ENCODE measurements around the gene MYO1H.

The MYO1H gene

DNA sequence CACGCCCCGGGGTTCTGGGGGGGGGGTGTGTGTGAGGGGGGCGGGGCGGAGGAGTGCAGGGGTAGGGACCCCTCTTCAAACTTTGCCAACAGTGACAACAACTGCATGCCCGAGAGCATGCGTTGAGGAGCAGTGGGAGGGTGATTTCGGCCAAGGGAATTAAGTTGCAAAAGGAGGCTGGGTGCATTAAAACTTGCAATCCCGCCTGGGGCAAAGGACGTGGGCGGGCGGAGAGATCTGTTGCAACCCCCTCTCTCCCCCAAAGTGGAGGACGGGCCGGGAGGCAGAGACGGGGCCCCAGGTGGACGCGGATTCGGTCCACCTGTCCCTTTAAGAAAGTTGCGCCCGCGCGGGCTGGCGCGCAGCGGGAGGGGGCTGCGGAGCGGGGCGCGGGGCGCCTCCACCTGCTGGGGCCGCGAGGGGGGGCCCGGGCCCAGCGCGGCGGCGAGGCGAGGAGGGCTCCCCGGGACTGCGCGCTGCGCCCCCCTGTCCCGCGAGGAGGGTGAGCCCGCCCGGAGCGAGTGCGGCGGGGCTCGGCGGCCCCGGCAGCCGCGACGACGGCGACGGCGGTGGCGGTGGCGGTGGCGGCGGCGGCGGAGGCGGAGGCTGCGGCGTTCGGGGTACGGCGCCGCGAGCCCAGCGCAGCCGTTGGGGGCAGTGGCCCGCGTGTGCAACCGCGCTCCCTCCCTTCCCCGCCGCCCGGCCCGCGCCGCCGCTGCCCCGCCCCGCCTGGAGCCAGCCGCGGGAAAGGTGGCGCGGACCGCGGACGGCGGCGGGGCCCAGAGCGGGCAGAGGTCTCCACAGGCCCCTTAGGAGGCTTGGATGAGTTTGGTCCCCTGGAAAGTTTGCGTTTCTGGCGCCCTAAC is 38.1 kb upstream of the MYO1H start (continued):
- TF ChIP-seq, protein P1, sequence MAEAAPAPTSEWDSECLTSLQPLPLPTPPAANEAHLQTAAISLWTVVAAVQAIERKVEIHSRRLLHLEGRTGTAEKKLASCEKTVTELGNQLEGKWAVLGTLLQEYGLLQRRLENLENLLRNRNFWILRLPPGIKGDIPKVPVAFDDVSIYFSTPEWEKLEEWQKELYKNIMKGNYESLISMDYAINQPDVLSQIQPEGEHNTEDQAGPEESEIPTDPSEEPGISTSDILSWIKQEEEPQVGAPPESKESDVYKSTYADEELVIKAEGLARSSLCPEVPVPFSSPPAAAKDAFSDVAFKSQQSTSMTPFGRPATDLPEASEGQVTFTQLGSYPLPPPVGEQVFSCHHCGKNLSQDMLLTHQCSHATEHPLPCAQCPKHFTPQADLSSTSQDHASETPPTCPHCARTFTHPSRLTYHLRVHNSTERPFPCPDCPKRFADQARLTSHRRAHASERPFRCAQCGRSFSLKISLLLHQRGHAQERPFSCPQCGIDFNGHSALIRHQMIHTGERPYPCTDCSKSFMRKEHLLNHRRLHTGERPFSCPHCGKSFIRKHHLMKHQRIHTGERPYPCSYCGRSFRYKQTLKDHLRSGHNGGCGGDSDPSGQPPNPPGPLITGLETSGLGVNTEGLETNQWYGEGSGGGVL (tag by site-specific recombination; IDR thresholded peaks at IDR 0.05) = peak; percentile 83
- TF ChIP-seq ZNF529 (tag by site-specific recombination; IDR thresholded peaks at IDR 0.05; ENCODE audit: insufficient replicate concordance) (no peak), PRDM1 (tag by site-specific recombination; IDR thresholded peaks at IDR 0.05) (no peak), GLIS1 (tag by site-specific recombination; IDR thresholded peaks at IDR 0.05) (peak; percentile 51), SP7 (tag by site-specific recombination; IDR thresholded peaks at IDR 0.05) (peak; percentile 47), SP2 (tag by site-specific recombination; IDR thresholded peaks at IDR 0.05) (0 out of 2 replicates have a peak, but pooled peaks have one; percentile 3), ZSCAN30 (tag by site-specific recombination; IDR thresholded peaks at IDR 0.05) (0 out of 2 replicates have a peak, but pooled peaks have one; percentile 18), ZNF211 (tag by site-specific recombination; IDR thresholded peaks at IDR 0.05; ENCODE audit: low read depth) (no peak), ZNF514 (tag by site-specific recombination; IDR thresholded peaks at IDR 0.05) (no peak), EGR2 (tag by site-specific recombination; IDR thresholded peaks at IDR 0.05; ENCODE audit: low read depth) (0 out of 2 replicates have a peak, but pooled peaks have one; percentile 29), ZNF214 (tag by site-specific recombination; IDR thresholded peaks at IDR 0.05; ENCODE audit: borderline replicate concordance) (no peak), ZNF140 (tag by site-specific recombination; IDR thresholded peaks at IDR 0.05) (no peak), ZBTB21 (tag by site-specific recombination; IDR thresholded peaks at IDR 0.05) (no peak), ZNF544 (tag by site-specific recombination; IDR thresholded peaks at IDR 0.05) (no peak), ZNF488 (tag by site-specific recombination; IDR thresholded peaks at IDR 0.05) (no peak), ZNF473 (tag by site-specific recombination; IDR thresholded peaks at IDR 0.05) (no peak), ZNF561 (tag by site-specific recombination; IDR thresholded peaks at IDR 0.05; ENCODE audit: borderline replicate concordance) (peak; percentile 30; the same call in 1 of the 2 replicates), ZNF223 (tag by site-specific recombination; IDR thresholded peaks at IDR 0.05) (no peak), BCL11A (tag by site-specific recombination; IDR thresholded peaks at IDR 0.05; ENCODE audit: low read depth) (0 out of 2 replicates have a peak, but pooled peaks have one; percentile 30), HOXA7 (CRISPR knock-in tag; IDR thresholded peaks at IDR 0.05; ENCODE audit: borderline replicate concordance) (no peak), ZFP41 (tag by site-specific recombination; IDR thresholded peaks at IDR 0.05; ENCODE audit: borderline replicate concordance) (no peak), PATZ1 (tag by site-specific recombination; IDR thresholded peaks at IDR 0.05) (peak; percentile 50; the same call in 1 of the 2 replicates), ZBTB8A (tag by site-specific recombination; IDR thresholded peaks at IDR 0.05) (peak; percentile 11; the same call in 1 of the 2 replicates), ZNF654 (tag by site-specific recombination; IDR thresholded peaks at IDR 0.05; ENCODE audit: low read depth) (no peak), ZFP69B (tag by site-specific recombination; IDR thresholded peaks at IDR 0.05) (peak; percentile 24; the same call in 1 of the 2 replicates), ZNF777 (tag by site-specific recombination; IDR thresholded peaks at IDR 0.05; ENCODE audit: borderline replicate concordance) (no peak), GFI1B (tag by site-specific recombination; IDR thresholded peaks at IDR 0.05) (no peak), SCRT2 (tag by site-specific recombination; IDR thresholded peaks at IDR 0.05) (no peak), ZNF692 (tag by site-specific recombination; IDR thresholded peaks at IDR 0.05) (peak; percentile 56; the same call in 1 of the 2 replicates), ZNF155 (tag by site-specific recombination; IDR thresholded peaks at IDR 0.05) (no peak)
- TF ChIP-seq, protein P2, sequence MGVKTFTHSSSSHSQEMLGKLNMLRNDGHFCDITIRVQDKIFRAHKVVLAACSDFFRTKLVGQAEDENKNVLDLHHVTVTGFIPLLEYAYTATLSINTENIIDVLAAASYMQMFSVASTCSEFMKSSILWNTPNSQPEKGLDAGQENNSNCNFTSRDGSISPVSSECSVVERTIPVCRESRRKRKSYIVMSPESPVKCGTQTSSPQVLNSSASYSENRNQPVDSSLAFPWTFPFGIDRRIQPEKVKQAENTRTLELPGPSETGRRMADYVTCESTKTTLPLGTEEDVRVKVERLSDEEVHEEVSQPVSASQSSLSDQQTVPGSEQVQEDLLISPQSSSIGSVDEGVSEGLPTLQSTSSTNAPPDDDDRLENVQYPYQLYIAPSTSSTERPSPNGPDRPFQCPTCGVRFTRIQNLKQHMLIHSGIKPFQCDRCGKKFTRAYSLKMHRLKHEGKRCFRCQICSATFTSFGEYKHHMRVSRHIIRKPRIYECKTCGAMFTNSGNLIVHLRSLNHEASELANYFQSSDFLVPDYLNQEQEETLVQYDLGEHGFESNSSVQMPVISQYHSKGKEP (tag by site-specific recombination; IDR thresholded peaks at IDR 0.05) = peak; percentile 99
